HUES48 (cell line): ENCODE results near the gene CNGB1.

Experiments
- H3K27ac ChIP-seq: one replicate; pipeline ENCODE4 v1.7.0; 2013; ENCODE audit warnings: low read depth, low read length, inconsistent platforms
- H3K27me3 ChIP-seq: 2 replicates; pipeline ENCODE4 v1.6.1; 2013; ENCODE audit warnings: mild to moderate bottlenecking, low read length; ENCODE audit not compliant: control insufficient read depth, insufficient read depth
- H3K36me3 ChIP-seq: 2 replicates; pipeline ENCODE4 v1.6.1; 2013; ENCODE audit warnings: low read length; ENCODE audit not compliant: control insufficient read depth, insufficient read depth
- H3K4me1 ChIP-seq: 2 replicates; pipeline ENCODE4 v1.6.1; 2013; ENCODE audit warnings: mild to moderate bottlenecking, low read length; ENCODE audit not compliant: control insufficient read depth, insufficient read depth
- H3K4me3 ChIP-seq: 2 replicates; pipeline ENCODE4 v1.5.1; 2013; ENCODE audit warnings: mild to moderate bottlenecking, low read depth, low read length
- H3K9ac ChIP-seq: 2 replicates; pipeline ENCODE4 v1.6.1; 2013; ENCODE audit warnings: mild to moderate bottlenecking, low read depth, low read length, moderate library complexity
- H3K9me3 ChIP-seq: 2 replicates; pipeline ENCODE4 v1.6.1; 2013; ENCODE audit warnings: low read length; ENCODE audit not compliant: control insufficient read depth, insufficient read depth

Gene CNGB1

DNA sequence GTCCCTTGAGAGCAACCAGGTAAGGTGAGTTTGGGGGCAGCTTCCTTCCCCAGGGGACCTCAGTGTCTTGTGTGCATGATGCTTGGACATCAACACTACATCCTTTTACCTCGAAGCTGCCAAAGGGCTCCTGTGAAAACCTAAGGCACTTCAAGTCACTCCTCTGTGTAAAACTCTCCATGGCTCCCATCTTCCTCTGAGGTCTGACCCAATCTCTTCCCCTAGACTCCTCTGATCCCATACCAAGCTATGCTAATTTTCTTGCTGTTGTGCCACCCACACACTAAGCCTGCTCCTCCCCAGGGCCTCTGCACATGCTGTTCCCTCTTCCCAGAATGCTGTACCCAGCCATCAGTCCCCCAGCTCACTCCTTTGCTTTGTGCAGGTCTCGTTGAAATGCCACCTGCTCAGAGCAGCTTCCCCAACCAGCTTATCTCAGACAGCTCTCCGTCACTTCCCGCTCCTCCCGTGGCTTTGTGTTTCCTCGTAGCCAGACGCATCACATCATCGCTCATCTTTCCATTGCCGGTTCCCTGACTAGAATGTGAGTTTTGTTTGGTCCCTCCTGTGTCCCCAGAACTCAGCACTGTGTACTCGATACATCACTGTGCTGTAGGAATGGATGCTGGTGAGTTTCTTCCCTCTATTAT lies 78.4 kb downstream of the CNGB1 start:
- Histone ChIP-seq H3K9me3 (no peaks in the 10 kb centered on the region), H3K4me3 (no peak overlapping the region), H3K4me1 (0 out of 2 replicates have a peak, but pooled peaks cover 2% of the 10 kb centered on the region), H3K9ac (no peak overlapping the region), H3K27ac (no peak overlapping the region), H3K27me3 (no peaks in the 10 kb centered on the region), H3K36me3 (no peaks in the 10 kb centered on the region)

- Histone ChIP-seq H3K27ac (no peak overlapping the region), H3K9me3 (no peaks in the 10 kb centered on the region), H3K36me3 (no peaks in the 10 kb centered on the region), H3K4me3 (no peak overlapping the region), H3K4me1 (0 out of 2 replicates have a peak, but pooled peaks cover 2% of the 10 kb centered on the region), H3K27me3 (no peaks in the 10 kb centered on the region), H3K9ac (no peak overlapping the region)
Measured at GRCh38 chr16:57892041-57892440, 78.9 kb downstream of the CNGB1 start.

DNA sequence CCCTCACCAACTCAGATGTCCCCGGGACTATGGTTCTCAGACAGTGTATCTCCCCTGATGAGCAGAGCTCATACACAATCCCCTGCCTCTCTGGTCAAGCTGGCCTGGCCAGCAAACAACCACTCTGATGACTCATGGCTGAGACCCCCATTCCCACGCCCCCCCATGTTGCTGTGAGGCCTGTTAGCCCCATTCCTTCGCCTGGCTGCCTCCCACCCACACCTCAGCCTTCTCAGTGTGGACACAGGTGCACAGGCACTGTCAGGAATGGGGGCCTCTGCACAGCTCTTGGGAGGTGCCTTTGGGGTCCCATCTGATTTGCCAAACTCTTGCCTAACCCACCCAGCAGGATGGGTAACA lies 80.2 kb downstream of the CNGB1 start:
- Histone ChIP-seq H3K36me3 (no peaks in the 10 kb centered on the region), H3K27ac (no peak overlapping the region), H3K27me3 (no peaks in the 10 kb centered on the region), H3K9ac (no peak overlapping the region), H3K9me3 (no peaks in the 10 kb centered on the region), H3K4me3 (no peak overlapping the region), H3K4me1 (0 out of 2 replicates have a peak, but pooled peaks cover 2% of the 10 kb centered on the region)

DNA sequence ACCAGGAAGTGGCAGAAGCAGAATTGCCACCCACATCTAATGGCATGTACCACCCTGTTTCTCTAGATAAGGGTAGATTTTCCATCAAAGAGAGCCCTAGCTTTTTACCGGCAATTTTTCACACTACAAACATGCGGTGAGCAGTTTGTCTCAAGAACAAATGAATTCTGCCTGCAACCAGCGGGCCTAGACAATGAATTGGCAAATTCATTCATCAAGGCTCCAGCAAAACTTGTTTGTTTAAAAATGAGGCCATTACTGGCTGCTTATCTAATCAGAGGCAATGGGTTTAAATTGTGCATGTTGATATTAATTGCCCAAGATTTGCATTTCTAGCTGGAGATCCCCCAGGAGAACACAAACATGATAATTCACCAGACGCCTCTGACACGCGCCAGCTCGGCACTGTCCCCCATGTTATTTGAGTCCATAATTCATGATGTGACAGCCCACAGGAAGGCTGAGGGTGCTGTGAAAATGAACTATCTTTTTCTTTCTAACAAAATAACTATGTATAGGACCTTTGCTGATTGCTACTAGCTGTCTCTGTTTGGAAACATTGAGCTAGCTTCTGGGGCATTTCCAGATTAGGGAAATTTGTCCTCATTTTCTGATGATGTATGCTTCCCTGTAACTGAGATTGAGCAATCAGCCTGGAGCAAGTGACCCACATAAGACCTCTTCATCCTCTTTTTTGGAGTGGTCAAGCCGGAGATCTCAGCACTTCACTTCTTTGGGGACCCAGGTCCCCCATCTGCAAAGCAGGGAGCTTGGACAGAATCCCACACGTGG lies 80.8 kb downstream of the CNGB1 start:
- H3K4me3 ChIP-seq, result no peak overlapping the region
- H3K27ac ChIP-seq, result no peak overlapping the region
- 0 out of 2 replicates have a peak, but pooled peaks cover 2% of the 10 kb centered on the region for H3K4me1 ChIP-seq
- H3K9me3 ChIP-seq, result no peaks in the 10 kb centered on the region
- no peaks in the 10 kb centered on the region for H3K27me3 ChIP-seq
- no peaks in the 10 kb centered on the region for H3K36me3 ChIP-seq
- no peak overlapping the region for H3K9ac ChIP-seq

GRCh38 chr16:57889522-57889921 lies 81.4 kb downstream of the CNGB1 start:
- Histone ChIP-seq H3K4me3 (no peak overlapping the region), H3K9ac (no peak overlapping the region), H3K27ac (no peak overlapping the region), H3K27me3 (no peaks in the 10 kb centered on the region), H3K4me1 (peaks cover 2% of the 10 kb centered on the region; the same call in 1 of the 2 replicates), H3K36me3 (no peaks in the 10 kb centered on the region), H3K9me3 (no peaks in the 10 kb centered on the region)

DNA sequence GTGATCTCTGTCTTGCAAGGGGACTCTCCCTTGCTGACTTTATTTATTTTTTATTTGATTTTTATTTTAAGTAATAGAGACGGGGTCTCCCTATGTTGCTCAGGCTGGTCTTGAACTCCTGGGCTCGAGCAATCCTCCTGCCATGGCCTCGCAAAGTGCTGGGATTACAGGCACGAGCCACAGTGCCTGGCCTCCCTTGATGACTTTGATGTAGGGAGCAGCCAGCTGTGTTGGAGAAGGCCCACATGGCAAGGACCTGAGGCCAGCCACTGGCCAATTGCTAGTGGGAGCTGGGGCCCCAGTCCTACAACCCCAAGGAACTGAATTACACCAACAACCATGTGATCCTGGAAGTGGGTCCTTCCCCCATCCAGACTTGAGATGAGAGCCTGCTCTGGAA lies 81.8 kb downstream of the CNGB1 start:
- Histone ChIP-seq H3K27ac (no peak overlapping the region), H3K9me3 (no peaks in the 10 kb centered on the region), H3K36me3 (no peaks in the 10 kb centered on the region), H3K4me3 (no peak overlapping the region), H3K4me1 (peaks cover 6% of the 10 kb centered on the region), H3K9ac (no peak overlapping the region), H3K27me3 (no peaks in the 10 kb centered on the region)

DNA sequence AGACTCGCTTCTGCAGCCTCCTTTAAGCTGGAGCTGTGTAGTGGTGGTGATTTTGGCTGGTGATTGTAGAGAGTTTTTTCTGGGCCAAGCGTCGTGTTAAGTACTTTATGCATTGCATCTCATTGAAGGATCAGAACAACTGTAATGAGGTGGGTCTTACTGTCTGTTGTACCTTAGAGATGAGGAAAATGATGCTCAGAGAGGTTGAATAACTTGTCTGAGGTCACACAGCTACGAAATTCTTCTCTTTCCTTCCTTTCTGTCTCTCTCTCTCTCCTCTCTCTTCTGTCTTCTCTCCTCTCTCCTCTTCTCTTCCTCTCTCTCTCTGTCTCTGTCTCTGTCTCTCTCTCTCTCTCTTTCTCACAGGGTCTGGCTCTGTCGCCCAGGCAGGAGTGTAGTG lies 82.8 kb downstream of the CNGB1 start:
- Histone ChIP-seq H3K27ac (no peak overlapping the region), H3K27me3 (no peaks in the 10 kb centered on the region)

GRCh38 chr16:57887711-57888110 lies 83.2 kb downstream of the CNGB1 start:
- Histone ChIP-seq H3K27me3 (no peaks in the 10 kb centered on the region), H3K36me3 (no peaks in the 10 kb centered on the region), H3K4me1 (peaks cover 6% of the 10 kb centered on the region), H3K9me3 (no peaks in the 10 kb centered on the region), H3K9ac (no peak overlapping the region), H3K4me3 (no peak overlapping the region), H3K27ac (no peak overlapping the region)

More for the DNA sequence above, 82.8 kb downstream of the CNGB1 start:
- Histone ChIP-seq H3K36me3 (no peaks in the 10 kb centered on the region), H3K4me1 (peaks cover 4% of the 10 kb centered on the region), H3K4me3 (no peak overlapping the region), H3K9me3 (no peaks in the 10 kb centered on the region), H3K9ac (no peak overlapping the region)

DNA sequence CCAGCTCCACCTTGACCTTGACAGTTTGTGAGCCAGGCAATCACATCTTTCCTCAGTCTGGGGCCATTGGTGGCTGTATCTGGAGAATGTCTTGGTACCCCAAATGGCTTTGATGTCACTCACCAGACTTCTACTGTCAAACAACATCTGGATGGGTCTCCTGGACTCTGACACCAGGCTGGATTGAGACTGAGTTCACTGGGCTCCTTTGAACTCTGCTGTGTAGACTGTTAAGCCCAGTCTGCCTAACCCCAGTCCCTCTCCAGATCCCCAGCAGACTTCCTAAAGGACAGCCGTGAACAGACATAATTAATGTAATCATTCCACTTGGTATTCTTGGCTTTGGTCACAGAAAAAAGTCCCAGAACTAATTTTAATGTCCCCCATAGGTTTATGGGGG lies 84.5 kb downstream of the CNGB1 start:
- Histone ChIP-seq H3K4me1 (peaks cover 11% of the 10 kb centered on the region), H3K27ac (no peak overlapping the region), H3K4me3 (no peak overlapping the region), H3K9ac (no peak overlapping the region), H3K9me3 (no peaks in the 10 kb centered on the region), H3K27me3 (no peaks in the 10 kb centered on the region), H3K36me3 (no peaks in the 10 kb centered on the region)

- Histone ChIP-seq H3K9ac (no peak overlapping the region), H3K4me3 (no peak overlapping the region), H3K27me3 (no peaks in the 10 kb centered on the region), H3K27ac (no peak overlapping the region), H3K9me3 (no peaks in the 10 kb centered on the region), H3K4me1 (peaks cover 11% of the 10 kb centered on the region), H3K36me3 (no peaks in the 10 kb centered on the region)
Measured at GRCh38 chr16:57884655-57885133, 86.2 kb downstream of the CNGB1 start.

DNA sequence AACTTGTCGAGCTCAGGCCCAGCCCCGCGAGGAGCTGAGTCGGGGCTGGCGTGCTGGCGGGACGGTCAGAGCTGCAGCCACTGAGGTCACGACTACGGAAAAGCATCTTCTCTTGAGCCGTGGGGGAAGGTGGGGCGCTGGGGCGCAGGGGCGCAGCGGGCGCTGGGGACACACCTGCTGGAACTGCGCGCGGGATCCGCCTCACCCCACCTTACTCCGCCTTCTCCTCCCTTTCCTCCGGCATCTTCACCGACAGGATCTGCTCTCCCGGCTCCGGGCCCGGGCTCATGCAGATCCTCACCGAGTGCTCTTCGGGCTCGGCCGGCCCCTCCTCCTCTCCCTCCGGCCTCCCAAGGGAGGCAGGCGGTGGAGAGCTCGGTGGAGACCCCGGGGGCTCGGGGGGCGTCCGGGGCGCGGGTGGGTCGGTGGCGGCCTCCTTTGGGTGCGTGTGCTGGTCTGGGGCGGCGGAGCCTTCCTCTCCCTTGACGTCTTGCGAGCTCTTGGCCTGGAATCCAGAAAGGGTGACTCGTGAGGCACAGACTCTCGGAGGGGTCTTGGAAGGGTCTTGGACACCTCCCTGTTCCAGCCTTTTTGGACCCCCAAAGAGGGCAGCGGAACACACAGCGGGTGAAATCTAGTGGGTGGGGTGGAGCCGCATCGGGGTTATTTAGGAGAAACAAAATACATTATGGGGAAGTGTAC lies 86.8 kb downstream of the CNGB1 start:
- no peaks in the 10 kb centered on the region for H3K27me3 ChIP-seq
- no peak overlapping the region for H3K4me3 ChIP-seq

More for the DNA sequence above, 86.8 kb downstream of the CNGB1 start:
- Histone ChIP-seq H3K9me3 (no peaks in the 10 kb centered on the region), H3K27ac (no peak overlapping the region), H3K4me1 (peaks cover 11% of the 10 kb centered on the region), H3K36me3 (no peaks in the 10 kb centered on the region), H3K9ac (no peak overlapping the region)
